Fibroblast of lung (primary cell): ENCODE results near the gene TES. TPM values are rescaled to one million over a fixed set of nuclear protein-coding genes. Genes with fewer than 3 reads are reported as not detected.

Source experiments
- DNase-seq, 2 donors: peaks; one replicate each; pipeline versions ENCODE4 v3.0.0 to v3.0.0-alpha.2; 2010; ENCODE audit warnings: low read depth in 2 of 2
- H2AFZ ChIP-seq: 2 replicates; pipeline ENCODE4 v1.5.1; 2012; ENCODE audit warnings: low read length, control low read depth, inconsistent platforms
- H3K27ac ChIP-seq: 2 replicates; pipeline ENCODE4 v1.5.1; 2011; ENCODE audit warnings: low read length, control low read depth; ENCODE audit not compliant: insufficient read depth
- H3K27me3 ChIP-seq: 2 replicates; pipeline ENCODE4 v1.5.1; 2011; ENCODE audit warnings: mild to moderate bottlenecking, low read length; ENCODE audit not compliant: control insufficient read depth, insufficient read depth
- H3K36me3 ChIP-seq: 2 replicates; pipeline ENCODE4 v1.5.1; 2011; ENCODE audit warnings: low read length; ENCODE audit not compliant: control insufficient read depth, insufficient read depth
- H3K4me1 ChIP-seq: 2 replicates; pipeline ENCODE4 v1.5.1; 2011; ENCODE audit warnings: low read length; ENCODE audit not compliant: control insufficient read depth, insufficient read depth; ENCODE audit errors: extremely low read depth
- H3K4me2 ChIP-seq: 2 replicates; pipeline ENCODE4 v1.5.1; 2011; ENCODE audit warnings: low read length, control low read depth; ENCODE audit not compliant: insufficient read depth; ENCODE audit errors: extremely low read depth
- H3K4me3 ChIP-seq, 4 experiments: fragments of 200-600 bp in 1 of 4; sonication (generic) in 1 of 4; replicated peaks in 1 of 4; 2 replicates each; pipeline ENCODE4 v1.5.1; 2011 to 2016; ENCODE audit warnings: low read length in 4 of 4, low read depth in 3 of 4, mild to moderate bottlenecking in 3 of 4, control low read depth in 2 of 4, inconsistent platforms in 1 of 4, mixed read lengths in 1 of 4; ENCODE audit not compliant: insufficient read depth in 1 of 4; ENCODE audit errors: control extremely low read depth in 1 of 4
- H3K79me2 ChIP-seq: 2 replicates; pipeline ENCODE4 v1.5.1; 2012; ENCODE audit warnings: mild to moderate bottlenecking, low read length, inconsistent platforms; ENCODE audit not compliant: control insufficient read depth, insufficient read depth
- H3K9ac ChIP-seq: 2 replicates; pipeline ENCODE4 v1.5.1; 2011; ENCODE audit warnings: mild to moderate bottlenecking, low read length, control low read depth; ENCODE audit not compliant: insufficient read depth
- H3K9me3 ChIP-seq: 2 replicates; pipeline ENCODE4 v1.5.1; 2012; ENCODE audit warnings: low read depth, low read length; ENCODE audit not compliant: control insufficient read depth, insufficient read depth
- H4K20me1 ChIP-seq: 2 replicates; pipeline ENCODE4 v1.5.1; 2011; ENCODE audit warnings: low read length; ENCODE audit not compliant: control insufficient read depth, insufficient read depth; ENCODE audit errors: extremely low read depth
- CTCF ChIP-seq, 2 donors: IDR thresholded peaks in 1 of 2; conservative IDR thresholded peaks in 1 of 2; 1 replicate in 1 of 2; 2 replicates in 1 of 2; pipeline ENCODE4 v1.5.1; 2011 to 2012; ENCODE audit warnings: low read length in 2 of 2, control low read depth in 1 of 2, inconsistent platforms in 1 of 2, low read depth in 1 of 2, mild to moderate bottlenecking in 1 of 2
- EZH2 ChIP-seq: IDR thresholded peaks from 2 replicates; pipeline ENCODE4 v1.5.1; 2012; ENCODE audit warnings: low read length, control low read depth, mild to moderate bottlenecking; ENCODE audit errors: missing control alignments
- polyA plus RNA-seq, 2 donors: library from polyadenylated mRNA; depleted of rRNA in 1 of 2; stranded (reverse) in 1 of 2; unstranded in 1 of 2; fragments of >200 nt; gene quantifications; 2 replicates each; pipeline ENCODE4 v1.2.1, GENCODE V29; 2011 to 2012; ENCODE audit warnings: missing spikeins in 1 of 2
- total RNA-seq: library from RNA; depleted of rRNA; stranded (reverse); fragments of >200 nt; gene quantifications from 2 replicates; pipeline ENCODE4 v1.2.1, GENCODE V29; 2014

TES gene
- total and polyA plus RNA-seq, 2 donors (not counting 1 experiment from before 2014, with no cell fraction given): 17.7 to 64.1 TPM

- peaks cover 24% of the 10 kb centered on the region for H3K4me1 ChIP-seq
- H3K9ac ChIP-seq: no peak overlapping the region
- H3K27ac ChIP-seq: peak overlapping the region; percentile 13
- no peak overlapping the region for H3K4me3 ChIP-seq
- H3K4me2 ChIP-seq: no peak overlapping the region
- no peaks in the 10 kb centered on the region for H3K9me3 ChIP-seq
- no peaks in the 10 kb centered on the region for H3K36me3 ChIP-seq
- H2AFZ ChIP-seq: no peak overlapping the region
- no peaks in the 10 kb centered on the region for H3K27me3 ChIP-seq
- TF ChIP-seq CTCF (conservative IDR thresholded peaks at IDR 0.05 in 1 of 2, IDR thresholded peaks at IDR 0.05 in 1 of 2; ENCODE audit: low read depth in 1 of 2, low read length in 2 of 2) (no peak), EZH2 (no peak)
- H3K79me2 ChIP-seq: peaks cover 28% of the 10 kb centered on the region
- no peak for DNase-seq
- H4K20me1 ChIP-seq: no peaks in the 10 kb centered on the region
These were observed 22.6 kb downstream of the TES start for GRCh38 chr7:116232920-116233319.

DNA sequence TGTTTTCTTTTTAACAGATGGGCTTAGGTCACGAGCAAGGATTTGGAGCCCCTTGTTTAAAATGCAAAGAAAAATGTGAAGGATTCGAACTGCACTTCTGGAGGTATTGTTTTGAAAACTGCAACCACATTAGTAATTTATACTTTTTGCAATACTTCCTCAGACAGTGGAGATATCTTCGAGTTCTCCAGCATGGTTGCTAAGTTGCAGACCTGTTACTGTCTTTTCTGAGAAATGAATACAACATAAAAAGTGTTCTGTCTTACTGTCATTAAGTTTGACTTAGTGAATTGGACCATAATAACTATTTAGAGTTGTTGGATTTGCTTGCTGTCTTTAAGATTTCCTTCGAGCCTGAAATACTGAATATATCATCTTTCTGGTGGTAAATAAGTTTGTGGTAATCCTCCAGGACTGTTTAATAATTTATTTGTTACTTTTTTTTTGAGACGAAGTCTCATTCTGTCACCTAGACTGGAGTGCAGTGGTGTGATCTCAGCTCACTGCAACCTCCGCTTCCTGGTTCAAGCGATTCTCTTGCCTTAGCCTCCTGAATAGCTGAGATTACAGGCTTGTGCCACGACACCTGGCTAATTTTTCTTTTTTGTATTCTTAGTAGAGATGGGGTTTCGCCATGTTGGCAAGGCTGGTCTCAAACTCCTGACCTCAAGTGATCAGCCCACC, 24.3 kb downstream of the TES start:
- Histone ChIP-seq H2AFZ (no peak overlapping the region), H3K9ac (no peak overlapping the region), H3K27ac (no peak overlapping the region), H3K4me2 (no peak overlapping the region), H3K4me3 (no peak overlapping the region), H3K79me2 (peaks cover 22% of the 10 kb centered on the region), H3K9me3 (no peaks in the 10 kb centered on the region), H3K4me1 (peaks cover 22% of the 10 kb centered on the region), H4K20me1 (no peaks in the 10 kb centered on the region), H3K27me3 (no peaks in the 10 kb centered on the region), H3K36me3 (no peaks in the 10 kb centered on the region)
- no peak for DNase-seq
- no peak for TF ChIP-seq CTCF (conservative IDR thresholded peaks at IDR 0.05 in 1 of 2, IDR thresholded peaks at IDR 0.05 in 1 of 2; ENCODE audit: low read depth in 1 of 2, low read length in 2 of 2)
- no peak for TF ChIP-seq EZH2

GRCh38 chr7:116235380-116235779, 25.0 kb downstream of the TES start:
- peaks cover 18% of the 10 kb centered on the region for H3K79me2 ChIP-seq

More at GRCh38 chr7:116235380-116235779, 25.0 kb downstream of the TES start:
- Histone ChIP-seq H3K36me3 (no peaks in the 10 kb centered on the region), H4K20me1 (no peaks in the 10 kb centered on the region), H3K27me3 (no peaks in the 10 kb centered on the region), H3K9me3 (no peaks in the 10 kb centered on the region), H3K4me3 (no peak overlapping the region), H3K4me1 (peaks cover 17% of the 10 kb centered on the region), H2AFZ (no peak overlapping the region), H3K27ac (no peak overlapping the region), H3K9ac (no peak overlapping the region), H3K4me2 (no peak overlapping the region)
- no peak for TF ChIP-seq EZH2
- TF ChIP-seq CTCF (conservative IDR thresholded peaks at IDR 0.05 in 1 of 2, IDR thresholded peaks at IDR 0.05 in 1 of 2; ENCODE audit: low read depth in 1 of 2, low read length in 2 of 2): no peak
- DNase-seq: no peak
